Smooth muscle cell of the brain vasculature (primary cell): ENCODE results near the gene NKD2.

Source experiments
- DNase-seq: peaks from one replicate; pipeline ENCODE4 v3.0.0-alpha.2; 2012; ENCODE audit warnings: low read depth, low spot score

Gene NKD2

GRCh38 chr5:1029945-1030625 is 21.5 kb downstream of the NKD2 start:
- DNase-seq: no peak

- DNase-seq: no peak
Observed at GRCh38 chr5:1030801-1031271, 22.2 kb downstream of the NKD2 start.

DNA sequence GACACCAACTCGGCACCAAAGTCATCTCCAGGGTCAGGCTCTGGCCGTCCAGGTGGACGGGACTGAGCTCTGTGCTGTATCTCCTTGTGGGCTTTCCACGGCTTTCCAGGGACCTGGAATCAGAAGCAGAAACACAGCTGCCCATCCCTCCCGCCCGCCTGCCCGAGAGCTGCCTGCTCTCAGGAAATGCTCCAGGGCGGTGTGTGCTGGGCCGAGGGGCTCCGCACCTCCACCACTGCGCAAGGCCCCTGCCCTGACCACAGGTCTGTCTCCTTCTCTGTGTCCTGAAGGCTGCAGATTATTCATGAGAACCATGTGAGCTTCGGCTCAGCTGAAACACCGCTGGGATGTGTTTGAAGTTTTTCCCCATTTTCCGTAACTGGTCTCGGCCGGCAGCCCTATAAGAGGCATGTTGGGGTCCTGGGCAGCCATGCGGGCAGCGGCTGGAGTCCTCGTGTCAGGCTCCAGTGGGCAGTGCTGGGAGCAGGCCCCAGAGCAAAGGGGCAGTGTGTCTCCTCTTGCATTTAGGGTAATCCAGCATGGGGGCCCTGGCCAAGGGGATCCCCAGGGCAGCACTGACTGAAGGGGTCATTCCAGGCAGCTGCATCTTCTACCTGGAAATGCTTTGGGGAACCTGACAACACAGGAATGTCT is 22.8 kb downstream of the NKD2 start:
- no peak for DNase-seq

- DNase-seq: no peak
Observed at GRCh38 chr5:1032011-1032410, 23.4 kb downstream of the NKD2 start.

- DNase-seq: no peak
Observed at GRCh38 chr5:1032551-1033027, 24.0 kb downstream of the NKD2 start.

DNA sequence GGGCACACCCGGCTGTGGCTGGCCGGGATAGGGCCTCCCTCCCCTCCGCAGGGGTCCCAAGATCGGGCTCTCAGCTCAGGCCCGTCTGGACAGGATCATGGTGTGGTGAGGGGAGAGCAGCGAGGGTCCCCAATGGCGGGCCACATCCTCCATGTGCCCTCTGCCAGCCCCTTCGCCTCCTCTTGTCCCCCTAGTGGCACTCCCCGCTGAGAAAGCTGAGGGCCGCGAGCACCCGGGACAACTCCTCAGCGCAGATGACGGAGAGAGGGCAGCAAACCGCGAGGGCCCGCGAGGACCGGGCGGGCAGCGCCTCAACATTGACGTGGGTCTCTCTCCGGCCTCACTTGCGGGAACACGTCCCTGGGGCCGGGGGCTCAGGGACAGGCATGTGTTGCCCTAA is 24.6 kb downstream of the NKD2 start:
- no peak for DNase-seq

- DNase-seq: no peak
Observed at GRCh38 chr5:1033606-1034420, 25.2 kb downstream of the NKD2 start.

DNA sequence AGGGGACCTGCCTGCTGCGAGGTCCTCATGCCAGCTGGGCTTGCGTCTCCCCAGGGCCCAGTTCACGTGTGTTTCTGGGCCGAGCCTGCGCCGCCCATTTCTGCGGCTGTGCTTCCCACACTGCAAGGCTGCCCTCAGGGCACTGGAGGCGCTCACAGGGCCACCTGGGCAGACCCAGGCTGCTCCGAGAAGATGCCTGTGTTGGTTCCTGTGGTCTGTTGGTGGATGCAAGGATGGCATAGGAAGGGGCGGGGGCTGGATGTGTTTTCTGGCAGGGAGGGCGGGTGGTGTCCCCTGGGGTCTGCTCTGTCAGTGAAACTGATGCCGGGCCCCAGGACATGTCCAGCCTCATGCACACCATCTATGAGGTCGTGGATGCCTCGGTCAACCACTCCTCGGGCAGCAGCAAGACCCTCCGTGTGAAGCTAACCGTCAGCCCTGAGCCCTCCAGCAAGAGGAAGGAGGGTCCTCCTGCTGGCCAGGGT is 25.9 kb downstream of the NKD2 start:
- no peak for DNase-seq

DNA sequence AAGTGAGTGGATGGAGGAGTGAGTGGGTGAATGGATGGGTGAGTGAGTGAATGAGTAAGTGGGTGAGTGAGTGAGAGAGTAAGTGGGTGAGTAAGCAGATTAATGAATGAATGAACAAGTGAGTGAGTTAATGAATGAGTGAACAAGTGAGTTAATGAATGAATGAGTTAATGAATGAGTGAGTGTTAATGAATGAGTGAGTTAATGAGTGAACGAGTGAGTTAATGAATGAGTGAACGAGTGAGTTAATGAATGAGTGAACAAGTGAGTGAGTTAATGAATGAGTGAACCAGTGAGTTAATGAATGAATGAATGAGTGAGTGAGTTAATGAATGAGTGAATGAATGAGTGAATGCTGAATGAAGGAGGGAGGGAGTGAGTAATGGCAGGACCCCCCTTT is 26.4 kb downstream of the NKD2 start:
- no peak for DNase-seq

- DNase-seq: no peak
Observed at GRCh38 chr5:1035421-1036405, 27.1 kb downstream of the NKD2 start.

DNA sequence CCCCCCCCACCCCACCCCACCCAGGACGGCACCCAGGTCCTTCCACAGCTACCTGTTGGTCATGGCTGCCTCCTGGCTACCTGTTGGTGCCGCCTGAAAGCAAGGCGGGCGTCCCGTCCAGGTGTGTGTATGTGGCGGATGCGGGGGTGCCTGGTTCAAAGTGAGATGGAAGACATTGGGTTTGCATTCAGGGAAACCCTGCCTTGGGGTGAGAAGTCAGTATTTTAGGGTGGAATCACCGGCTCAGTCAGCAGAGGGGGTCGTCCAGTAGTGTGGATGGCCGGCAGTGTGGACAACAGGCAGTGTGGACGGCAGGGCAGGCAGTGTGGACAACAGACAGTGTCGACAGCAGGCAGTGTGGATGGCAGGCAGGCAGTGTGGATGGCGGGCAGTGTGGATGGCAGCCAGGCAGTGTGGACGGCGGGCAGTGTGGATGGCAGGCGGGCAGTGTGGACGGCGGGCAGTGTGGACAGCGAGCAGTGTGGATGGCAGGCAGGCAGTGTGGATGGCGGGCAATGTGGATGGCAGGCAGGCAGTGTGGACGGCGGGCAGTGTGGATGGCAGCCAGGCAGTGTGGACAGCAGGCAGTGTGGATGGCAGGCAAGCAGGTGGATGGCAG is 28.0 kb downstream of the NKD2 start:
- no peak for DNase-seq

GRCh38 chr5:1037123-1037670 is 28.6 kb downstream of the NKD2 start:
- DNase-seq: no peak

- no peak for DNase-seq
Observed at GRCh38 chr5:1037671-1038416, 29.2 kb downstream of the NKD2 start.

- DNase-seq: no peak
Observed at GRCh38 chr5:1038417-1039209, 30.0 kb downstream of the NKD2 start.

GRCh38 chr5:1039210-1039548 is 30.6 kb downstream of the NKD2 start:
- no peak for DNase-seq

DNA sequence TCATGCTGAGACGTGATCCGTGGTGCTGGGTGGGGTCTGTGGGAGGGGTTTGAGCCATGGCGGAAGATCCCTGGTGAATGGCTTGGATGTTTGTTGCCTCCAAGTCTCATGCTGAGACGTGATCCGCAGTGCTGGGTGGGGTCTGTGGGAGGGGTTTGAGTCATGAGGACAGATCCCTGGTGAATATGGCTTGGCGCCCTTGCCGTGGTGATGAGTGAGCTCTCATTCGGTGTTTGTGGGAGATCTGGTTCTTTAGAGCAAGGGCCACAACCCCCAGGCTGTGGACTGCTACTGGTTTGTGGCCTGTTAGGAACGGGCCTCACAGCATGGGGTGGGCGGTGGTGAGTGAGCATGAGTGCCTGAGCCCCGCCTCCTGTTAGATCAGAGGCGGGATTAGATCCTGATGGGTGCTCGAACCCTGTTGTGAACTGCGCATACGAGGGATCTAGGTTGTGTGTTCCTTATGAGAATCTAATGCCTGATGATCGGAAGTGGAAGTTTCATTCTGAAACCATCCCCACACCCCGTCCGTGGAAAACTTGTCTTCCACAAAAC is 31.2 kb downstream of the NKD2 start:
- DNase-seq: no peak

DNA sequence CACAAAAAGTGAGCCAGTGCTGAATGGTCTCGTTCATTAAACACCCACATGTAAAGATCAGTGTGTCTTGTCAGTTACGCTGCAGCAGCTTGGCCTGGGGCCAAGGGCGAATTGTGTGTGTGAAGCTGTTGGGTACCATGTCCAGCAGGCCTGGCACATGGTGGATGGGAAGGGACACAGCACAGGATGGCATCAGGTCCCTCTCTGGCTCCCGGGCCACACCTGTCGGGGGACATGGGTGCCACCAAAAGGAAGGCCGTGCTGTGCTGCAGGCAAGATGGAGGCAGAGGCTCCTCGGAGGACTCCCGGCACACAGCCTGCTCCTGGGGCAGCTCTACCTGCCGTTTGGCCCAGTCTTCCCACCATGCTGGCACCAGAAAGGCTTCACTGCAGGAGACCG is 32.0 kb downstream of the NKD2 start:
- DNase-seq: no peak
